WTC11 (cell line): Measurements from ENCODE around the gene GJE1. TPM values are rescaled to one million over a fixed set of nuclear protein-coding genes. Genes with fewer than 3 reads are reported as not detected.

Experiments used
- ATAC-seq: fragments of 200-7000 bp; cut with Tn5 transposase; 2 replicates; pipeline ENCODE4 v1.10.0; 2021; ENCODE audit warnings: mild to moderate bottlenecking, moderate library complexity
- CTCF ChIA-PET: fragments of 300-600 bp; sonication (Branson Sonifier 250); formaldehyde crosslinking; loops from one replicate; lab custom pipeline; 2021; ENCODE audit warnings: antibody characterized with exemption; lab: Charles Lee
- POLR2A ChIA-PET: fragments of 350-600 bp; sonication (Branson Sonifier 250); formaldehyde crosslinking; loops from one replicate; lab custom pipeline; 2021; ENCODE audit warnings: antibody characterized with exemption; lab: Charles Lee
- DNase-seq: peaks from one replicate; pipeline ENCODE4 v3.0.0; 2021; ENCODE audit warnings: low spot score
- H3K27ac Mint-ChIP-seq: 2 replicates; pipeline ENCODE4 v1.8.0; 2021; ENCODE audit warnings: mixed read lengths
- H3K27me3 Mint-ChIP-seq: 2 replicates; pipeline ENCODE4 v1.8.0; 2021; ENCODE audit warnings: low read depth, mild to moderate bottlenecking, moderate library complexity, mixed read lengths
- H3K36me3 Mint-ChIP-seq: 2 replicates; pipeline ENCODE4 v1.8.0; 2021; ENCODE audit warnings: mixed read lengths
- H3K4me1 Mint-ChIP-seq: 2 replicates; pipeline ENCODE4 v1.8.0; 2022; ENCODE audit warnings: mixed read lengths
- H3K4me3 Mint-ChIP-seq: 2 replicates; pipeline ENCODE4 v1.8.0; 2021; ENCODE audit warnings: mild to moderate bottlenecking, moderate library complexity, mixed read lengths
- H3K9me3 Mint-ChIP-seq: 2 replicates; pipeline ENCODE4 v1.8.0; 2021; ENCODE audit warnings: mixed read lengths
- ARID4B ChIP-seq: sonication (generic); formaldehyde crosslinking; IDR thresholded peaks from 2 replicates; pipeline ENCODE4 v1.8.0; 2023; ENCODE audit warnings: missing genetic modification reagents, mild to moderate bottlenecking, borderline replicate concordance
- CREM ChIP-seq: sonication (generic); formaldehyde crosslinking; IDR thresholded peaks from 2 replicates; pipeline ENCODE4 v1.8.1; 2022; ENCODE audit warnings: mild to moderate bottlenecking, missing genetic modification reagents, moderate library complexity
- E2F4 ChIP-seq: sonication (generic); formaldehyde crosslinking; IDR thresholded peaks from 2 replicates; pipeline ENCODE4 v1.8.1; 2022; ENCODE audit warnings: low read depth, mild to moderate bottlenecking, moderate library complexity, missing genetic modification reagents, borderline replicate concordance
- ELF4 ChIP-seq: sonication (generic); formaldehyde crosslinking; IDR thresholded peaks from 2 replicates; pipeline ENCODE4 v1.8.1; 2022; ENCODE audit warnings: low read depth, mild to moderate bottlenecking, moderate library complexity, missing genetic modification reagents
- ERG ChIP-seq: fragments of 250-450 bp; sonication (Bioruptor Pico); IDR thresholded peaks from 2 replicates; pipeline ENCODE4 v1.8.0; 2021; ENCODE audit warnings: mild to moderate bottlenecking
- HMGXB4 ChIP-seq: sonication (generic); formaldehyde crosslinking; IDR thresholded peaks from 2 replicates; pipeline ENCODE4 v1.8.1; 2023; ENCODE audit warnings: mild to moderate bottlenecking, moderate library complexity, missing genetic modification reagents
- JUN ChIP-seq: sonication (generic); formaldehyde crosslinking; IDR thresholded peaks from 2 replicates; pipeline ENCODE4 v1.8.0; 2023; ENCODE audit warnings: mild to moderate bottlenecking, missing genetic modification reagents
- MYBL2 ChIP-seq: sonication (generic); formaldehyde crosslinking; IDR thresholded peaks from 2 replicates; pipeline ENCODE4 v1.8.1; 2023; ENCODE audit warnings: mild to moderate bottlenecking, moderate library complexity, missing genetic modification reagents
- NR2C2 ChIP-seq: sonication (generic); formaldehyde crosslinking; IDR thresholded peaks from 2 replicates; pipeline ENCODE4 v1.8.0; 2022; ENCODE audit warnings: mild to moderate bottlenecking, missing genetic modification reagents
- NR3C1 ChIP-seq: sonication (generic); formaldehyde crosslinking; conservative IDR thresholded peaks from 2 replicates; pipeline ENCODE4 v1.8.1; 2023; ENCODE audit warnings: low read depth, mild to moderate bottlenecking, missing genetic modification reagents
- PRDM15 ChIP-seq: sonication (generic); formaldehyde crosslinking; IDR thresholded peaks from 2 replicates; pipeline ENCODE4 v1.8.0; 2022; ENCODE audit warnings: missing genetic modification reagents
- RORB ChIP-seq: fragments of 250-450 bp; sonication (Bioruptor Pico); IDR thresholded peaks from 2 replicates; pipeline ENCODE4 v1.9.0; 2021; ENCODE audit warnings: mild to moderate bottlenecking
- TEAD1 ChIP-seq: sonication (generic); formaldehyde crosslinking; IDR thresholded peaks from 2 replicates; pipeline ENCODE4 v1.8.0; 2022; ENCODE audit warnings: mild to moderate bottlenecking, missing genetic modification reagents
- USF2 ChIP-seq: sonication (generic); formaldehyde crosslinking; IDR thresholded peaks from 2 replicates; pipeline ENCODE4 v1.8.1; 2023; ENCODE audit warnings: mild to moderate bottlenecking, missing genetic modification reagents, moderate library complexity
- ZNF121 ChIP-seq: sonication (generic); formaldehyde crosslinking; IDR thresholded peaks from 2 replicates; pipeline ENCODE4 v1.8.0; 2023; ENCODE audit warnings: missing genetic modification reagents
- ZNF219 ChIP-seq: sonication (generic); formaldehyde crosslinking; IDR thresholded peaks from 2 replicates; pipeline ENCODE4 v1.8.0; 2023; ENCODE audit warnings: missing genetic modification reagents, mild to moderate bottlenecking, borderline replicate concordance
- ZNF232 ChIP-seq: sonication (generic); formaldehyde crosslinking; IDR thresholded peaks from 2 replicates; pipeline ENCODE4 v1.8.0; 2022; ENCODE audit warnings: mild to moderate bottlenecking, missing genetic modification reagents
- ZNF317 ChIP-seq: sonication (generic); formaldehyde crosslinking; IDR thresholded peaks from 2 replicates; pipeline ENCODE4 v1.8.1; 2023; ENCODE audit warnings: low read depth, mild to moderate bottlenecking, moderate library complexity, missing genetic modification reagents, borderline replicate concordance
- total RNA-seq: library from RNA; stranded (reverse); gene quantifications from 3 replicates; pipeline ENCODE4 v1.2.3, GENCODE V29; 2021

GJE1 gene
- total RNA-seq, 1 experiment from 2014 or later, result not detected

GRCh38 chr6:142153196-142153595 lies 20.5 kb downstream of the GJE1 start:
- H3K27ac Mint-ChIP-seq, result no peak overlapping the region
- ATAC-seq (no peak), DNase-seq (no peak)
- no peak overlapping the region for H3K4me3 Mint-ChIP-seq
- H3K27me3 Mint-ChIP-seq, result no peaks in the 10 kb centered on the region
- CTCF ChIA-PET, result no interaction called here
- no peaks in the 10 kb centered on the region for H3K9me3 Mint-ChIP-seq
- peaks cover 66% of the 10 kb centered on the region for H3K4me1 Mint-ChIP-seq
- POLR2A ChIA-PET, result no interaction called here
- TF ChIP-seq TEAD1 (CRISPR knock-in tag) (no peak), CREM (CRISPR knock-in tag) (no peak), ERG (no peak), ZNF121 (no peak), ARID4B (CRISPR knock-in tag) (no peak), PRDM15 (no peak), ZNF317 (CRISPR knock-in tag) (no peak), HMGXB4 (CRISPR knock-in tag) (no peak), E2F4 (CRISPR knock-in tag) (no peak), ELF4 (CRISPR knock-in tag) (no peak), JUN (CRISPR knock-in tag) (no peak), ZNF219 (CRISPR knock-in tag) (no peak), USF2 (CRISPR knock-in tag) (no peak), ZNF232 (no peak), NR2C2 (CRISPR knock-in tag) (no peak), MYBL2 (CRISPR knock-in tag) (no peak), NR3C1 (CRISPR knock-in tag) (no peak), RORB (CRISPR knock-in tag) (no peak)
- 0 out of 2 replicates have a peak, but pooled peaks cover 4% of the 10 kb centered on the region for H3K36me3 Mint-ChIP-seq
